SK-N-SH (cell line): ENCODE measurements around the gene ATP11A. TPM values are rescaled to one million over a fixed set of nuclear protein-coding genes. Genes with fewer than 3 reads are reported as not detected.

Source experiments
- CTCF ChIA-PET: fragments of 300-600, 350-600 bp; formaldehyde crosslinking; extraction: SDS; loops from one replicate; lab custom pipeline; 2021; lab: Yijun Ruan, JAX
- POLR2A ChIA-PET: fragments of 350-600 bp; sonication (Branson Sonifier 250); formaldehyde crosslinking; extraction: SDS; loops from one replicate; lab custom pipeline; 2020; ENCODE audit warnings: antibody characterized with exemption, inconsistent platforms; lab: Yijun Ruan, JAX
- DNase-seq: peaks from one replicate; pipeline ENCODE4 v3.0.0; 2012
- H2AFZ ChIP-seq: fragments of 200-600 bp; sonication (generic); 2 replicates; pipeline ENCODE4 v1.8.1; 2016; ENCODE audit warnings: antibody characterized with exemption, mild to moderate bottlenecking, low read depth
- H3F3A ChIP-seq: fragments of 200-600 bp; sonication (generic); replicated peaks from 2 replicates; pipeline ENCODE3; 2016; ENCODE audit warnings: antibody characterized with exemption, mild to moderate bottlenecking; ENCODE audit not compliant: insufficient read depth
- H3K27ac ChIP-seq, 2 experiments: fragments of 200-500 bp in 1 of 2; fragments of 200-600 bp in 1 of 2; sonication (Bioruptor generic) in 1 of 2; sonication (generic), shearing (Covaris generic) in 1 of 2; 2 replicates each; pipeline versions ENCODE4 v1.5.1 to v1.6.1; 2014 to 2016; ENCODE audit warnings: low read depth in 2 of 2, inconsistent platforms in 1 of 2, low read length in 1 of 2, mild to moderate bottlenecking in 1 of 2, mixed read lengths in 1 of 2
- H3K27me3 ChIP-seq: fragments of 200-600 bp; sonication (generic), shearing (Covaris generic); 2 replicates; pipeline ENCODE4 v1.6.1; 2016; ENCODE audit warnings: mixed run types; ENCODE audit not compliant: insufficient read depth
- H3K36me3 ChIP-seq, 2 experiments: fragments of 200-500 bp in 1 of 2; fragments of 200-600 bp in 1 of 2; sonication (Bioruptor generic) in 1 of 2; sonication (generic) in 1 of 2; replicated peaks in 1 of 2; 2 replicates each; pipeline versions ENCODE3 to v1.5.1; 2014 to 2016; ENCODE audit warnings: low read length in 1 of 2, mild to moderate bottlenecking in 1 of 2; ENCODE audit not compliant: insufficient read depth in 2 of 2, control insufficient read depth in 1 of 2
- H3K4me1 ChIP-seq, 2 experiments: fragments of 200-500 bp in 1 of 2; fragments of 200-600 bp in 1 of 2; sonication (Bioruptor generic) in 1 of 2; sonication (generic), shearing (Covaris generic) in 1 of 2; 2 replicates each; pipeline versions ENCODE4 v1.5.1 to v1.6.1; 2014 to 2016; ENCODE audit warnings: low read depth in 1 of 2, low read length in 1 of 2, mixed run types in 1 of 2; ENCODE audit not compliant: insufficient read depth in 2 of 2, control insufficient read depth in 1 of 2
- H3K4me2 ChIP-seq: fragments of 200-600 bp; sonication (generic), shearing (Covaris generic); 2 replicates; pipeline ENCODE4 v1.6.1; 2017; ENCODE audit warnings: mixed run types
- H3K4me3 ChIP-seq, 2 experiments: fragments of 200-500 bp in 1 of 2; fragments of 200-600 bp in 1 of 2; sonication (Bioruptor generic) in 1 of 2; sonication (generic), shearing (Covaris generic) in 1 of 2; 2 replicates each; pipeline versions ENCODE4 v1.5.1 to v1.8.1; 2014 to 2016; ENCODE audit warnings: low read depth in 2 of 2, inconsistent platforms in 1 of 2, low read length in 1 of 2, mild to moderate bottlenecking in 1 of 2, mixed read lengths in 1 of 2, moderate library complexity in 1 of 2
- H3K79me2 ChIP-seq: fragments of 200-600 bp; sonication (generic); 2 replicates; pipeline ENCODE4 v1.8.1; 2017; ENCODE audit warnings: mild to moderate bottlenecking; ENCODE audit not compliant: insufficient read depth
- H3K9ac ChIP-seq: fragments of 200-600 bp; sonication (generic); 2 replicates; pipeline ENCODE4 v1.6.1; 2017; ENCODE audit warnings: mixed run types
- H3K9me2 ChIP-seq: fragments of 200-600 bp; sonication (generic); 2 replicates; pipeline ENCODE4 v1.6.1; 2017; ENCODE audit warnings: mixed run types
- H3K9me3 ChIP-seq: fragments of 200-600 bp; sonication (generic); 2 replicates; pipeline ENCODE4 v1.6.1; 2017; ENCODE audit warnings: mixed run types, mild to moderate bottlenecking, moderate library complexity
- H4K20me1 ChIP-seq: fragments of 200-600 bp; sonication (generic); 2 replicates; pipeline ENCODE4 v1.6.1; 2017; ENCODE audit warnings: mild to moderate bottlenecking, mixed run types; ENCODE audit not compliant: insufficient read depth
- CTCF ChIP-seq: fragments of 200-600 bp; sonication (generic); IDR thresholded peaks from 2 replicates; pipeline ENCODE4 v1.6.1; 2017; ENCODE audit warnings: antibody characterized with exemption, mild to moderate bottlenecking, moderate library complexity
- ELF1 ChIP-seq: IDR thresholded peaks from 2 replicates; pipeline ENCODE4 v1.4.0; 2012
- EP300 ChIP-seq, 2 experiments: IDR thresholded peaks; 2 replicates each; pipeline versions ENCODE4 v1.4.0 to v1.6.1; 2012; ENCODE audit warnings: borderline replicate concordance in 1 of 2, low read depth in 1 of 2, low read length in 1 of 2
- EZH2phosphoT487 ChIP-seq: fragments of 200-600 bp; sonication (generic); IDR thresholded peaks from 2 replicates; pipeline ENCODE4 v1.6.1; 2017; ENCODE audit warnings: low read depth, mixed run types, mild to moderate bottlenecking, antibody characterized with exemption, moderate library complexity, borderline replicate concordance
- FOSL2 ChIP-seq: IDR thresholded peaks from 2 replicates; pipeline ENCODE4 v1.4.0; 2012; ENCODE audit warnings: low read depth, mild to moderate bottlenecking, moderate library complexity, borderline replicate concordance
- FOXM1 ChIP-seq: IDR thresholded peaks from 2 replicates; pipeline ENCODE4 v1.4.0; 2012; ENCODE audit warnings: low read depth, mild to moderate bottlenecking
- GABPA ChIP-seq: IDR thresholded peaks from 2 replicates; pipeline ENCODE4 v1.4.0; 2012; ENCODE audit warnings: low read depth, mild to moderate bottlenecking
- GATA2 ChIP-seq: sonication (generic); formaldehyde crosslinking; IDR thresholded peaks from 2 replicates; pipeline ENCODE4 v1.5.0; 2020; ENCODE audit warnings: mild to moderate bottlenecking, missing genetic modification reagents
- IRF3 ChIP-seq: fragments of 150-350 bp; IDR thresholded peaks from 2 replicates; pipeline ENCODE4 v1.6.1; 2016; ENCODE audit warnings: mild to moderate bottlenecking, low read depth, low read length
- JUND ChIP-seq: IDR thresholded peaks from 2 replicates; pipeline ENCODE4 v1.4.0; 2012
- MAX ChIP-seq: IDR thresholded peaks from 2 replicates; pipeline ENCODE4 v1.4.0; 2012; ENCODE audit warnings: low read depth
- MEF2A ChIP-seq: IDR thresholded peaks from 2 replicates; pipeline ENCODE4 v1.4.0; 2012; ENCODE audit warnings: low read depth, borderline replicate concordance
- PBX3 ChIP-seq: IDR thresholded peaks from 2 replicates; pipeline ENCODE4; 2012
- RAD21 ChIP-seq: IDR thresholded peaks from 2 replicates; pipeline ENCODE4 v1.6.1; 2012; ENCODE audit warnings: mild to moderate bottlenecking, low read length
- REST ChIP-seq: IDR thresholded peaks from 2 replicates; pipeline ENCODE4 v1.6.1; 2012; ENCODE audit warnings: mild to moderate bottlenecking, low read depth, low read length, moderate library complexity
- RFX5 ChIP-seq: IDR thresholded peaks from 2 replicates; pipeline ENCODE4 v1.6.1; 2012; ENCODE audit warnings: mild to moderate bottlenecking, improper control_type of control experiment, low read length
- SIN3A ChIP-seq: IDR thresholded peaks from 2 replicates; pipeline ENCODE4 v1.6.1; 2012; ENCODE audit warnings: low read depth, mild to moderate bottlenecking, low read length, moderate library complexity, borderline replicate concordance
- TAF1 ChIP-seq: IDR thresholded peaks from 2 replicates; pipeline ENCODE4 v1.6.1; 2012; ENCODE audit warnings: low read depth, mild to moderate bottlenecking, low read length, moderate library complexity, borderline replicate concordance
- TCF12 ChIP-seq: IDR thresholded peaks from 2 replicates; pipeline ENCODE4 v1.4.0; 2012
- WGBS: methylation state at CpG from one replicate; pipeline ENCODE4 v1.1.6; 2017; ENCODE audit warnings: low lambda C conversion rate; 5-methylcytosine and 5-hydroxymethylcytosine counted together
- polyA plus RNA-seq, 3 experiments: library from polyadenylated mRNA; depleted of rRNA; stranded (reverse); fragments of >200 nt; gene quantifications; 2 replicates each; pipeline ENCODE4 v1.2.3, GENCODE V29; 2012

ATP11A gene
- polyA plus RNA-seq, 1 of the 3 experiments (the other 2 are of a cell fraction) = 4.1 TPM

- TF ChIP-seq TAF1 (no peak), ELF1 (no peak), MEF2A (no peak), SIN3A (no peak)
- TF ChIP-seq, all 33 proteins: peak for 0
- CTCF ChIA-PET = interaction anchor here (1.7 to 3.3 kb wide), 2 partner anchors 16 to 179 kb away, joined by 5 to 9 read pairs; no protein-coding TSS in a partner anchor
Observed at GRCh38 chr13:112695121-112695520, 5.3 kb downstream of the ATP11A start.

GRCh38 chr13:112696001-112696868 lies 6.4 kb downstream of the ATP11A start:
- ChIA-PET CTCF (no interaction called here), POLR2A (no interaction called here)
- 95% methylated on average over 52 of the region's 53 CpGs for WGBS
- no peaks in the 10 kb centered on the region for H3F3A ChIP-seq
- H3K4me2 ChIP-seq = no peak overlapping the region
- H3K9me3 ChIP-seq = no peaks in the 10 kb centered on the region
- no peaks in the 10 kb centered on the region for H3K9me2 ChIP-seq
- no peak overlapping the region for H2AFZ ChIP-seq
- H3K4me1 ChIP-seq = peaks cover 0 to 29% of the 10 kb centered on the region in 2 experiments; a peak in 3 of 4 replicates
- peaks cover 20% of the 10 kb centered on the region; the same call in 1 of the 2 replicates for H3K79me2 ChIP-seq
- H3K9ac ChIP-seq = no peak overlapping the region
- H3K36me3 ChIP-seq = peaks cover 0 to 2% of the 10 kb centered on the region in 2 experiments
- no peaks in the 10 kb centered on the region for H4K20me1 ChIP-seq
- no peaks in the 10 kb centered on the region for H3K27me3 ChIP-seq
- H3K27ac ChIP-seq = no peak overlapping the region
- no peak for DNase-seq
- no peak overlapping the region for H3K4me3 ChIP-seq
- no peak for TF ChIP-seq EZH2phosphoT487
- TF ChIP-seq RAD21 = no peak
- no peak for TF ChIP-seq IRF3
- TF ChIP-seq TAF1 = no peak
- TF ChIP-seq JUND = no peak
- TF ChIP-seq TCF12 = no peak
- no peak for TF ChIP-seq GABPA
- no peak for TF ChIP-seq REST
- TF ChIP-seq MAX = no peak
- TF ChIP-seq GATA2 (CRISPR knock-in tag) = no peak
- no peak for TF ChIP-seq PBX3
- TF ChIP-seq ELF1 = no peak
- TF ChIP-seq RFX5 = no peak
- TF ChIP-seq FOSL2 = no peak
- no peak for TF ChIP-seq FOXM1
- TF ChIP-seq CTCF = no peak
- TF ChIP-seq EP300 (IDR thresholded peaks at IDR 0.05; ENCODE audit: borderline replicate concordance in 1 of 2, low read depth in 1 of 2, low read length in 1 of 2) = no peak

More at GRCh38 chr13:112695121-112695520, 5.3 kb downstream of the ATP11A start:
- no peak overlapping the region for H2AFZ ChIP-seq
- no peak overlapping the region for H3K9ac ChIP-seq
- 82% methylated on average over 4 of the region's 4 CpGs for WGBS
- no peaks in the 10 kb centered on the region for H3K9me2 ChIP-seq
- no peaks in the 10 kb centered on the region for H4K20me1 ChIP-seq
- no peak overlapping the region for H3K27ac ChIP-seq
- peaks cover 23% of the 10 kb centered on the region; the same call in 1 of the 2 replicates for H3K79me2 ChIP-seq
- no peak overlapping the region for H3K4me3 ChIP-seq
- peaks cover 0 to 2% of the 10 kb centered on the region in 2 experiments for H3K36me3 ChIP-seq
- H3K4me1 ChIP-seq = peaks cover 0 to 24% of the 10 kb centered on the region in 2 experiments; a peak in 3 of 4 replicates
- no peaks in the 10 kb centered on the region for H3K27me3 ChIP-seq
- no peaks in the 10 kb centered on the region for H3F3A ChIP-seq
- POLR2A ChIA-PET = no interaction called here
- no peaks in the 10 kb centered on the region for H3K9me3 ChIP-seq
- H3K4me2 ChIP-seq = no peak overlapping the region
- DNase-seq = no peak
